Activated CD8-positive, alpha-beta T cell treated with anti-CD3 and anti-CD28 coated beads, Interleukin-2, amount 10 ng/mL, durations not matched to agents 7 days and 5 days (primary cell): Measurements from ENCODE around the gene GJA9. TPM values are rescaled to one million over a fixed set of nuclear protein-coding genes. Genes with fewer than 3 reads are reported as not detected.

Source experiments
- ATAC-seq: fragments of 150-1000 bp; cut with Tn5 transposase; one replicate; pipeline ENCODE4 v1.10.0; 2021; ENCODE audit warnings: moderate library complexity
- CTCF ChIA-PET: fragments of 350-600 bp; sonication (Branson Sonifier 250); formaldehyde crosslinking; loops from one replicate; lab custom pipeline; 2021; ENCODE audit warnings: antibody characterized with exemption; lab: Charles Lee
- POLR2A ChIA-PET: fragments of 350-600 bp; sonication (Branson Sonifier 250); formaldehyde crosslinking; loops from one replicate; lab custom pipeline; 2021; ENCODE audit warnings: antibody characterized with exemption; lab: Charles Lee
- DNase-seq: peaks from one replicate; pipeline ENCODE4 v3.0.0-alpha.2; 2020
- H3K27ac Mint-ChIP-seq: one replicate; pipeline ENCODE4 v1.8.0; 2021; ENCODE audit warnings: mild to moderate bottlenecking, mixed read lengths
- H3K27me3 Mint-ChIP-seq: one replicate; pipeline ENCODE4 v1.8.0; 2021; ENCODE audit warnings: low read depth, mixed read lengths
- H3K36me3 Mint-ChIP-seq: one replicate; pipeline ENCODE4 v1.8.0; 2021; ENCODE audit warnings: low read depth, mixed read lengths
- H3K4me1 Mint-ChIP-seq: one replicate; pipeline ENCODE4 v1.8.0; 2021; ENCODE audit warnings: low read depth, mixed read lengths
- H3K4me3 Mint-ChIP-seq: one replicate; pipeline ENCODE4 v1.8.0; 2021; ENCODE audit warnings: mild to moderate bottlenecking, mixed read lengths
- H3K9me3 Mint-ChIP-seq: one replicate; pipeline ENCODE4 v1.8.0; 2022; ENCODE audit warnings: mixed read lengths; ENCODE audit not compliant: insufficient read depth
- total RNA-seq, 2 experiments: library from RNA; stranded (reverse); gene quantifications; one replicate each; pipeline ENCODE4 v1.2.3, GENCODE V29; 2021

The GJA9 gene
- total RNA-seq, 2 experiments from 2014 or later, result not detected

DNA sequence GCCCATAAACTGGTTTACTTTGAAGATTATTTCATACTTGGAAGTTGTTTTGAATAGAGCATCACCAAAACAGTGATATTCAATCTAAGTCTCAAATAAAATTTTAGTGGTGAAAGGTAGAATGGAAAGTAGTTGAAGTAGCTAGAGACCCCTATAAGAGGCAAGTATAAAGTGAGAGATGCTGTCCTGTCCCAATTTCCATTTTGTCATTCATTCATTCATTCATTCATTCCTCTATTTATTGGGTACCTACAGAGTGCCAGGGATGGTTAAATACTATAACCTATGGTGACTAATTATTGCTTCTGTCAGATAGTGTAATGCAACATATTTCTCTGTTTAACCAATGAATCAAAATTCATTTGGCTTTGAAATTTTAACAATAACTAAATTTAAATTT is 54.5 kb downstream of the GJA9 start:
- H3K36me3 Mint-ChIP-seq, result no peaks in the 10 kb centered on the region
- H3K4me1 Mint-ChIP-seq, result no peaks in the 10 kb centered on the region
- H3K27me3 Mint-ChIP-seq, result peaks cover 39% of the 10 kb centered on the region
- ChIA-PET POLR2A (no interaction called here), CTCF (interaction anchor here (1.5 kb wide), 1 partner anchor 8 kb away, joined by 7 read pairs; no protein-coding TSS in a partner anchor)
- no peak overlapping the region for H3K4me3 Mint-ChIP-seq
- no peak overlapping the region for H3K27ac Mint-ChIP-seq
- ATAC-seq, result no peak
- DNase-seq, result no peak
- H3K9me3 Mint-ChIP-seq, result no peaks in the 10 kb centered on the region

DNA sequence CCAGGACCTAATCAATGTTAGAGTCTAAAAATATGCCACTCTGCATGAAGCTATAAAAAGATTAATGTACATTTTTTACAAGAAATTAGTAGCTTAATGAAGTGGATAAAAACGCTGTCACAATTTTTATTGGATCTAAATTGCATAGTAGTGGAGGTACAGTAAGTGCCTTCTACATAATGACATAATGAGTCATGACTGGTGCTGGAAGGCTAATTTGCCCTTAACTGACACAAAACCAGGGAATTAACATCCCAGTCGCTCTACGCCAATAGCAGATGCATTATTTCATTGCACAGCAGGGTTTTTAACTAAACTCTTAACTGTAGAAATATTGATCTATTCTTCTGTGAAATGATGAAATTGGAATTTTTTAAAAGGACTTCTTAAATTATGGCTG is 55.1 kb downstream of the GJA9 start:
- Mint-ChIP-seq H3K4me1 (no peaks in the 10 kb centered on the region), H3K27me3 (peaks cover 42% of the 10 kb centered on the region), H3K4me3 (no peak overlapping the region), H3K9me3 (no peaks in the 10 kb centered on the region), H3K36me3 (no peaks in the 10 kb centered on the region), H3K27ac (no peak overlapping the region)
- ChIA-PET POLR2A (no interaction called here), CTCF (interaction anchor here (1.5 kb wide), 1 partner anchor 7 kb away, joined by 7 read pairs; no protein-coding TSS in a partner anchor)
- no peak for DNase-seq
- no peak for ATAC-seq

Other genes starting within 250 kb of the GJA9 start
- 10 to 100 TPM; 14.3 to 14.9 TPM for gene RRAGC, start 21.8 kb downstream of the GJA9 start, total RNA-seq
- 10 to 100 TPM; 52.7 to 61.1 TPM for gene MYCBP, start 8.2 kb downstream of the GJA9 start, total RNA-seq
- not detected for gene RHBDL2, start 60.2 kb upstream of the GJA9 start, total RNA-seq
- gene AKIRIN1, start 109.7 kb upstream of the GJA9 start, total RNA-seq, result 10 to 100 TPM; 51.2 to 53.8 TPM
- gene NDUFS5, start 144.8 kb upstream of the GJA9 start, total RNA-seq, result 100 to 1,000 TPM; 134 to 138 TPM